Hematopoietic multipotent progenitor cell treated with erythropoietin and hydrocortisone succinate and interleukin-3 and kit ligand, for 6 days (in vitro differentiated cells): ENCODE results near the gene IPO9.
"Not testable (repeated sequence)": the region's sequence is repeated elsewhere in the genome, so short reads cannot be mapped to it uniquely, and the experiment has no call there.

Experiments
- DNase-seq: peaks from one replicate; pipeline ENCODE4 v3.0.0-alpha.2; 2015

The IPO9 gene

GRCh38 chr1:201889090-201889968 lies 60.4 kb downstream of the IPO9 start:
- DNase-seq: no peak

- DNase-seq: no peak
These were observed 61.3 kb downstream of the IPO9 start for GRCh38 chr1:201890223-201890622.

- no peak for DNase-seq
These were observed 62.0 kb downstream of the IPO9 start for GRCh38 chr1:201890806-201891450.

GRCh38 chr1:201891451-201892045 lies 62.6 kb downstream of the IPO9 start:
- no peak for DNase-seq

- DNase-seq: no peak
These were observed 63.3 kb downstream of the IPO9 start for GRCh38 chr1:201892211-201892610.

GRCh38 chr1:201893431-201893830 lies 64.5 kb downstream of the IPO9 start:
- no peak for DNase-seq

- DNase-seq: no peak
These were observed 65.6 kb downstream of the IPO9 start for GRCh38 chr1:201894343-201895119.

GRCh38 chr1:201895120-201895665 lies 66.2 kb downstream of the IPO9 start:
- DNase-seq: no peak

- peak; percentile 90 for DNase-seq
These were observed 67.2 kb downstream of the IPO9 start for GRCh38 chr1:201895913-201896807.

GRCh38 chr1:201896951-201897391 lies 68.0 kb downstream of the IPO9 start:
- DNase-seq: no peak

- DNase-seq: no peak
These were observed 69.4 kb downstream of the IPO9 start for GRCh38 chr1:201898240-201898894.

- DNase-seq: no peak
These were observed 70.0 kb downstream of the IPO9 start for GRCh38 chr1:201898992-201899391.

- DNase-seq: no peak
These were observed 70.9 kb downstream of the IPO9 start for GRCh38 chr1:201899683-201900429.

- DNase-seq: no peak
These were observed 71.5 kb downstream of the IPO9 start for GRCh38 chr1:201900476-201900875.

GRCh38 chr1:201901036-201901435 lies 72.1 kb downstream of the IPO9 start:
- DNase-seq: not testable (repeated sequence)

- no peak for DNase-seq
These were observed 73.2 kb downstream of the IPO9 start for GRCh38 chr1:201902198-201902597.

- DNase-seq: no peak
These were observed 74.2 kb downstream of the IPO9 start for GRCh38 chr1:201903135-201903534.

- DNase-seq: no peak
These were observed 75.6 kb downstream of the IPO9 start for GRCh38 chr1:201904579-201904978.

- no peak for DNase-seq
These were observed 76.4 kb downstream of the IPO9 start for GRCh38 chr1:201905234-201905890.

- DNase-seq: no peak
These were observed 77.4 kb downstream of the IPO9 start for GRCh38 chr1:201906336-201906735.
